Endothelial cell (in vitro differentiated cells): ENCODE measurements around the gene IGFBP6. TPM values are rescaled to one million over a fixed set of nuclear protein-coding genes. Genes with fewer than 3 reads are reported as not detected.

Experiments used
- DNase-seq: peaks from one replicate; pipeline ENCODE4 v3.0.0; 2021; ENCODE audit warnings: low spot score
- H3K27ac Mint-ChIP-seq: one replicate; pipeline ENCODE4 v1.8.0; 2021; ENCODE audit warnings: mixed read lengths, inconsistent platforms; ENCODE audit not compliant: unreplicated experiment
- H3K27me3 Mint-ChIP-seq: one replicate; pipeline ENCODE4 v1.8.0; 2021; ENCODE audit warnings: mild to moderate bottlenecking, moderate library complexity, mixed read lengths, inconsistent platforms; ENCODE audit not compliant: unreplicated experiment
- H3K36me3 Mint-ChIP-seq: one replicate; pipeline ENCODE4 v1.8.0; 2021; ENCODE audit warnings: mild to moderate bottlenecking, low read depth, mixed read lengths, inconsistent platforms; ENCODE audit not compliant: unreplicated experiment
- H3K4me1 Mint-ChIP-seq: one replicate; pipeline ENCODE4 v1.8.0; 2021; ENCODE audit warnings: mild to moderate bottlenecking, mixed read lengths, inconsistent platforms; ENCODE audit not compliant: unreplicated experiment
- H3K4me3 Mint-ChIP-seq: one replicate; pipeline ENCODE4 v1.8.0; 2021; ENCODE audit warnings: mild to moderate bottlenecking, mixed read lengths, inconsistent platforms; ENCODE audit not compliant: unreplicated experiment
- H3K9me3 Mint-ChIP-seq: one replicate; pipeline ENCODE4 v1.8.0; 2021; ENCODE audit warnings: mixed read lengths, inconsistent platforms; ENCODE audit not compliant: unreplicated experiment
- total RNA-seq: library from RNA; stranded (reverse); fragmentation: NEBNext Ultra II Directional; extraction: Animal tissue kit (Norgen Biotek cat#: 25700); gene quantifications from one replicate; pipeline ENCODE4 v1.2.1, GENCODE V29; 2021; ENCODE audit not compliant: unreplicated experiment
- TF ChIP-seq, protein P1 (sequence below): fragments of 200-600 bp; sonication (generic); IDR thresholded peaks from one replicate; pipeline ENCODE4 v1.5.0; 2021; ENCODE audit warnings: antibody characterized with exemption; ENCODE audit not compliant: unreplicated experiment

The IGFBP6 gene
- total RNA-seq, 1 donor from 2014 or later: 21.1 TPM

DNA sequence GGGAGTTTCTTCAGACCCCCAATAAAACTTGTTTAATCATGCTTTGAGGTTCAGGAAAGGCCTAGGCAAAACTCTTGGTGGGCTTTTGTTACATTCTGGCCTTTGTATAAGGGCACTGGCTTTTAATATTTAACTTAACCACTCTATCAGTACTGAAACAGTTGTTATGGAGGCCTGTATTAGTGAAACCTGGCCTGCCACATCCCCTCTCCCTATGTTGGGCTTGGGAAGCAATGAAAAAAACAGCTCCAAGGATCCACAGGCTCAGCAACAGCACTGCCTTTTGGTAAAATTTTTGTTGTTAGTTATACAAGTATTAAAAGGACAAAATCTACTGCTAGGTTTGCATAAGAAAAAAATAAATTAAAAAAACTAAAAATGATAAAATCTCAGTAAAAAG lies 16.5 kb downstream of the IGFBP6 start:
- no peaks in the 10 kb centered on the region for H3K36me3 Mint-ChIP-seq
- H3K4me3 Mint-ChIP-seq: no peak overlapping the region
- H3K27me3 Mint-ChIP-seq: peaks cover 4% of the 10 kb centered on the region
- no peak for DNase-seq
- no peak overlapping the region for H3K27ac Mint-ChIP-seq
- H3K4me1 Mint-ChIP-seq: no peaks in the 10 kb centered on the region
- TF ChIP-seq, protein P1, sequence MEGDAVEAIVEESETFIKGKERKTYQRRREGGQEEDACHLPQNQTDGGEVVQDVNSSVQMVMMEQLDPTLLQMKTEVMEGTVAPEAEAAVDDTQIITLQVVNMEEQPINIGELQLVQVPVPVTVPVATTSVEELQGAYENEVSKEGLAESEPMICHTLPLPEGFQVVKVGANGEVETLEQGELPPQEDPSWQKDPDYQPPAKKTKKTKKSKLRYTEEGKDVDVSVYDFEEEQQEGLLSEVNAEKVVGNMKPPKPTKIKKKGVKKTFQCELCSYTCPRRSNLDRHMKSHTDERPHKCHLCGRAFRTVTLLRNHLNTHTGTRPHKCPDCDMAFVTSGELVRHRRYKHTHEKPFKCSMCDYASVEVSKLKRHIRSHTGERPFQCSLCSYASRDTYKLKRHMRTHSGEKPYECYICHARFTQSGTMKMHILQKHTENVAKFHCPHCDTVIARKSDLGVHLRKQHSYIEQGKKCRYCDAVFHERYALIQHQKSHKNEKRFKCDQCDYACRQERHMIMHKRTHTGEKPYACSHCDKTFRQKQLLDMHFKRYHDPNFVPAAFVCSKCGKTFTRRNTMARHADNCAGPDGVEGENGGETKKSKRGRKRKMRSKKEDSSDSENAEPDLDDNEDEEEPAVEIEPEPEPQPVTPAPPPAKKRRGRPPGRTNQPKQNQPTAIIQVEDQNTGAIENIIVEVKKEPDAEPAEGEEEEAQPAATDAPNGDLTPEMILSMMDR: no peak
- no peaks in the 10 kb centered on the region for H3K9me3 Mint-ChIP-seq

DNA sequence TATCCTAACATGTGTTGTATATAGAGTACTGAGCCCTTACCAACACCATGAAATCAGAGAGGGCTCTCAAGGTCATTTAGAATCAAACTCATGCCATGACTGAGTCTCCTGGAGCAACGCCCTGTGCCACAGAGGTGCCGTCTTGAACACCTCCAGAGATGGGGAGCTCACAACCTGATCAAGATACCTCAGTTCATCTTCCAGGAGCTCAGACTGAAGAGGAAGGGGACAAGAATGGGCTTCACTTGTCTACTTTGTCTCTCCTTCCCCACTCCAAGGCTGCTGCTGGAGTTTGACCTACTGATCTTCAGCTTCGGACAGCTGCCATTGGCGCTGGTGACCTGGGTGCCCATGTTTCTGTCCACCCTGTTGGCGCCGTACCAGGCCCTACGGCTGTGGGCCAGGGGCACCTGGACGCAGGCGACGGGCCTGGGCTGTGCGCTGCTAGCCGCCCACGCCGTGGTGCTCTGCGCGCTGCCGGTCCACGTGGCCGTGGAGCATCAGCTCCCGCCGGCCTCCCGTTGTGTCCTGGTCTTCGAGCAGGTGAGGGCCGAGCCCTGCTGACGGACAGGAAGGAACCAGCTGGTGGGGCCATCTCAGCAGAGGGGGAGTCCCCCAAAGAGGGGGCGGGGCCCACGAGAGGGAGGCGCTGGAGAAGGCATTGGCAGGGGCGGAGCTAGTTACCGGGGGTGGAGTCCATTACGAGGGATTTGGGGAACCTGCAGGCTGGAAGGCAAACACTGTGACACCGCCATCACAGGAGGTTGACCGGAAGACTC lies 17.8 kb downstream of the IGFBP6 start:
- H3K4me3 Mint-ChIP-seq: no peak overlapping the region
- H3K4me1 Mint-ChIP-seq: no peaks in the 10 kb centered on the region
- H3K9me3 Mint-ChIP-seq: no peaks in the 10 kb centered on the region
- no peak for DNase-seq
- no peaks in the 10 kb centered on the region for H3K36me3 Mint-ChIP-seq
- H3K27ac Mint-ChIP-seq: no peak overlapping the region
- peaks cover 8% of the 10 kb centered on the region for H3K27me3 Mint-ChIP-seq
- TF ChIP-seq, protein P1: no peak

DNA sequence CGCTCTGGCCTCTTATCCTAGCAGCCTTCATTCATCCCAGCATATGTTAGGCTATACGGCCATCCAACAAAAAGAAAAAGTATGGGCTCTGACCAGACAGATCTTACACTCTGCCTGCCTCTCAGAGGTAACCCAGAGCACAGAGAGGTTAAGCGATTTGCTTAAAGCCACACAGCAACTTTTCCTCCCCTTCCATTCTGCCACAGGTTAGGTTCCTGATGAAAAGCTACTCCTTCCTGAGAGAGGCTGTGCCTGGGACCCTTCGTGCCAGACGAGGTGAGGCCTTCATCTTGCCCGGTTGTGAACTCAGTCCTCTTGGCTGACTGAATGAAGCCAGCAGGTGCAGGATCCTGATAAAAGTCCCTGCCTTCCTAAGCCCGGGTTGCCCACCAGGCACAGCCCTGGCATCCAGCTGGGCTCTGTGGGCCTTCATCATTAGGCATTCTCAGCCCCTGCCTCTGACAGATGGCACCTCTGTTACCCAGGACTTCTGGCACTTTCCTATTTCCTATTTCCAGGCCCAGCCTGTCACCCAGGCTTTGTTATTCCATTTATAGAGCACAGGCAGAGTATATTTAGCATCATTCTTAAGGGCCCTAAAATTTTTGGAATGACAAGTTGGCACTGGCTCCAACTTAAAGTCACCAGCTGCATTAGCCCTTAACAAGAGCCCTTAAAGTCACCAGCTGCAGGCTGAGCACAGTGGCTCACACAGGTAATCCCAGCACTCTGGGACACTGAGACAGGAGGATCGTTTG lies 18.6 kb downstream of the IGFBP6 start:
- Mint-ChIP-seq H3K27ac (no peak overlapping the region), H3K36me3 (no peaks in the 10 kb centered on the region)

DNA sequence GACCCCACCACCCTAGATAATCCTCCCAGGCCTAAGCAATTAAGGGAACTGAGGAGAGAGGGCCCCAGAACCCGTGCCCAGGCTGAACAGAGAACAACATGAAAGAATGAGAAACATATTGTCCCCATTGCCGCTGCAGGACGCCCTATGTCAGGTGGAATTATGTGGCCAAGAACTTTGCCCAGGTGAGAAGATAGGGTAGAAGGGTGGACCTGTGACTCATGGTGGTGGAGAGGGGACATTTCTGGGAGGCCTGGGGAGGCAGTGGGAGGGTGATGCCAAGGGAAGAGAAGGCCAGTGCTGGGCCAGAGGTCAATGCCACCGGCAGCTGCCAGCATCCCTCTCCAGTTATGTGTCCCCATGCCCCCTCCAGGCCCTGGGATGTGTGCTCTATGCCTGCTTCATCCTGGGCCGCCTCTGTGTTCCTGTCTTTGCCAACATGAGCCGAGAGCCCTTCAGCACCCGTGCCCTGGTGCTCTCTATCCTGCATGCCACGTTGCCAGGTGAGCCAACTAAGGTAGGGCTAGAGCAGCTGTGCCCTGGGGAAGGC lies 21.4 kb downstream of the IGFBP6 start:
- no peak for DNase-seq
- Mint-ChIP-seq H3K36me3 (no peaks in the 10 kb centered on the region), H3K4me3 (no peak overlapping the region), H3K4me1 (no peaks in the 10 kb centered on the region), H3K9me3 (no peaks in the 10 kb centered on the region), H3K27ac (no peak overlapping the region), H3K27me3 (peaks cover 9% of the 10 kb centered on the region)
- TF ChIP-seq, protein P1: no peak

More for the DNA sequence above, 18.6 kb downstream of the IGFBP6 start:
- TF ChIP-seq, protein P1: no peak
- H3K4me1 Mint-ChIP-seq: no peaks in the 10 kb centered on the region
- DNase-seq: no peak
- peaks cover 8% of the 10 kb centered on the region for H3K27me3 Mint-ChIP-seq
- H3K9me3 Mint-ChIP-seq: no peaks in the 10 kb centered on the region
- H3K4me3 Mint-ChIP-seq: no peak overlapping the region
